Stimulated activated CD8-positive, alpha-beta memory T cell treated with anti-CD3 and anti-CD28 coated beads, Interleukin-4, amount 100 ng/mL, for 48 hours (primary cell): Measurements from ENCODE around the gene PLA2G3.
"Not testable (repeated sequence)": the region's sequence is repeated elsewhere in the genome, so short reads cannot be mapped to it uniquely, and the experiment has no call there.

Source experiments
- DNase-seq: peaks from one replicate; pipeline ENCODE4 v3.0.0-alpha.2; 2020

PLA2G3 gene, protein sequence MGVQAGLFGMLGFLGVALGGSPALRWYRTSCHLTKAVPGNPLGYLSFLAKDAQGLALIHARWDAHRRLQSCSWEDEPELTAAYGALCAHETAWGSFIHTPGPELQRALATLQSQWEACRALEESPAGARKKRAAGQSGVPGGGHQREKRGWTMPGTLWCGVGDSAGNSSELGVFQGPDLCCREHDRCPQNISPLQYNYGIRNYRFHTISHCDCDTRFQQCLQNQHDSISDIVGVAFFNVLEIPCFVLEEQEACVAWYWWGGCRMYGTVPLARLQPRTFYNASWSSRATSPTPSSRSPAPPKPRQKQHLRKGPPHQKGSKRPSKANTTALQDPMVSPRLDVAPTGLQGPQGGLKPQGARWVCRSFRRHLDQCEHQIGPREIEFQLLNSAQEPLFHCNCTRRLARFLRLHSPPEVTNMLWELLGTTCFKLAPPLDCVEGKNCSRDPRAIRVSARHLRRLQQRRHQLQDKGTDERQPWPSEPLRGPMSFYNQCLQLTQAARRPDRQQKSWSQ

DNA sequence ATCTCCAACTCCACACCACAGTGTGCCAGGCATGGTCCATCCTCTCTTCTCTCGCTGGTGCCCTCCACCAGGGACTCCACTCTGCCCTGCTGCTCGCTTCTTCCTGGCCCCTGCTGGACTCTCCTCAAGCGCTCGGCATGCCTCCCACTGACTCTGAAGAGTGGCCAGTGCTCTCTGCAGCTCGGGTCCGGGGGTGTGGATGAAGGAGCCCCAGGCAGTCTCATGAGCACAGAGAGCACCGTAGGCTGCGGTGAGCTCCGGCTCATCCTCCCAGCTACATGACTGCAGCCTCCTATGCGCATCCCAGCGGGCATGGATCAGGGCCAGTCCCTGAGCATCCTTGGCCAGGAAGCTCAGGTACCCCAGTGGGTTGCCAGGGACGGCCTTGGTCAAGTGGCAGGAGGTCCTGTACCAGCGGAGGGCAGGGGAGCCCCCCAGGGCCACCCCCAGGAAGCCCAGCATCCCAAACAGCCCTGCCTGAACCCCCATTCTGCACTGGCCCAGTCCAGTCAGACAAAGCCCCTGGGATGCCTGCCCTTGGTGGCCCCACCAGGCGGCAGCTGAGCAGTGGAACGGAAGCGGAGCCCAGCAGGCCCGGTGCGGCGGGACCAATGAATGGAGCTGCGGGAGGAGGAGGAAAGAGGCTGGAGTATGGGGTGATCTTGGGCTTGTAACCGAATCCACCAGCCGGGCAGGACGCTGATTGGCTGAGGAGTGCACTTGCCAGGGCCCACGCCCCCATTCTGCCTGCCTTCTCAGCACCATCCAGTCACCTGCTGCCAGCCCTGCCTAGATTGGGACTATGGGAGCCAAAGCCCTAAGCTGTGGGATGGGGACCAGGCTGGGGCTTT, at the start of gene PLA2G3:
PLA2G3 (minus strand) TSS at position 643 of the 851 bp plus-strand sequence; CDS start at position 489, 154 bp downstream.
- DNase-seq: no peak

DNA sequence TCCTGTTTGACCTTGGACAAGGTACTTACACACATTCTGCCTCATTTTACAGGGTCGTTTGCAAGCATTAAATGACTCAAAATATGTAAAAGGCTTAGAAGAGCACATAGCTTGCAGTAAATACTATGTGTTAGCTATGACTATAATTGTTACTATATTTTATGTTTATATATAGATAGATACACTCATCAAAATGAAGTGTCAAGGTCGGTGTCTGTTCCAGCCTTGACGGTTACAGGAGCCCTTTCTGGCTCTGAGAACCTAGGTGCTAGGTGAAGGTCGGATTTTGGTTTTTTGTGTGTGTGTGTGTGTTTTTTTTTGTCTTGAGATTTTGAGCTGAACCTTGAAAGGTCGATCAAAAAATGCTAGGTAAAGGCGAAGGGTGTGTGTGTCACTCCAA, 47.3 kb upstream of the PLA2G3 start:
- DNase-seq: no peak

DNA sequence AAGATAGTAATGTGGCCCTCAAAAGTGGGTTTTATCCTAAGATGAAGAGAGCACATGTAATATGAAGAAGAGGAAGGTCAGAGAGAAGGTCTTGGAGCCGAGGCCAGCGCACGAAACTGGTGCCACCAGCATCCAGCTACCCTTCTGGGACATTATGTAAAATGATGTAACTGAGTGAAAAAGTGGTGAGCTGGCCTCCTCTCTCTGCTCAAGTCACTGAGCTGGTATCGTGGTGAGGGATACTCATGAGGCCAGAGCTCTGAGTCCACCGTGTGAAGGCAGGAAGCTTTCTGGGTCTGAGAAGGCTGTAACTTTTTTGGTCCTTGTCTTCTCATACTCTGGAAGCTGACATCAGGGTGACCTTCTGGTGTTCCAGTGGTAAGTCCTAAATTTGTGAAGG, 44.7 kb upstream of the PLA2G3 start:
- no peak for DNase-seq

DNA sequence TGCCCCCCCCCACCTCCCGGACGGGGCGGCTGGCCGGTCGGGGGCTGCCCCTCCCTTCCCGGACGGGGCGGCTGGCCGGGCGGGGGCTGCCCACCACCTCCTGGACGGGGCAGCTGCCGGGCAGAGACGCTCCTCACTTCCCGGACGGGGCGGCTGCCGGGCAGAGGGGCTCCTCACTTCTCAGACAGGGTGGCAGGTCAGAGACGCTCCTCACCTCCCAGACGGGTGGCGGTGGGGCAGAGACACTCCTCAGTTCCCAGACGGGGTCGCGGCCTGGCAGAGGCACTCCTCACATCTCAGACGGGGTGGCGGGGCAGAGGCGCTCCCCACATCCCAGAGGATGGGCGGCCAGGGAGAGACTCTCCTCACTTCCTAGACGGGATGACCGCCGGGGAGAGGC, 43.7 kb upstream of the PLA2G3 start:
- no peak for DNase-seq

DNA sequence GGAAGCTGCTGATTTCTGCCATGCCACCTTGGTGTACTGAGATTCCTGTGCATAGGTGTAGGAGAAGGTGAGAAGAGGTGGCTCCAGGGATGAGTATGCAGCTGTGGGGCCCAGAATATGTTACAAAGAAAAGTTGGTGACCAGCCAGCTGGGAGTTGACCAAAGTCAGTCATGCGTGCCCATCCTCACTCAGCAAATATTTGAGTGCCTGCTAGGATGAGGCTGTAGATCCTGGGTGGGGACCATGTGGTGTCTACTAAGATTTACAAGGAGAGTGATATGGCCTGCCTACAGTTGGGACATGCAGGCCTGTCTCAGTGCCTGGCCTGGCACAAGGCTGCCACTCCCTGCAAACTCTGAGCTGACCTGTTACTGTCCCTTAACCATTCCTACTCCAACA, 39.0 kb upstream of the PLA2G3 start:
- DNase-seq: no peak

DNA sequence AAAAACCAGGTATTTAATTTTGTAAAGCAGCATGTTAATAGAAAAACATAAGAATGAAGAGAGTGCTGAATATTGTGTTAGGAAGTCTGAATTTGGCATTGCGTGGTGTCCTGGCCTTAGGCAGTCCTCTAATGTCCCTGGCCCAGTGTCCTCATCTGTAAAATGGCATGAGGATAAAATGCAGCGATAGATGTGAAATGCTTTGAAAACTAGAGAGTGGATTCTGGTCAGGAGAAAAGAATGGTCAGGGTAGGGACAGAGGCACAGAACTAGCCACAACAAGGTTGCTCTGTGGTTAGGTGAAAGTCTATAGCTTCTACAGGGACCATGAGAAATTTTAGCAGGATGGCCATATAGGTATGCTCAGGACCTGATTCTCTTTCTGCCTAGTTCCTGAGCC, 38.6 kb upstream of the PLA2G3 start:
- DNase-seq: no peak

DNA sequence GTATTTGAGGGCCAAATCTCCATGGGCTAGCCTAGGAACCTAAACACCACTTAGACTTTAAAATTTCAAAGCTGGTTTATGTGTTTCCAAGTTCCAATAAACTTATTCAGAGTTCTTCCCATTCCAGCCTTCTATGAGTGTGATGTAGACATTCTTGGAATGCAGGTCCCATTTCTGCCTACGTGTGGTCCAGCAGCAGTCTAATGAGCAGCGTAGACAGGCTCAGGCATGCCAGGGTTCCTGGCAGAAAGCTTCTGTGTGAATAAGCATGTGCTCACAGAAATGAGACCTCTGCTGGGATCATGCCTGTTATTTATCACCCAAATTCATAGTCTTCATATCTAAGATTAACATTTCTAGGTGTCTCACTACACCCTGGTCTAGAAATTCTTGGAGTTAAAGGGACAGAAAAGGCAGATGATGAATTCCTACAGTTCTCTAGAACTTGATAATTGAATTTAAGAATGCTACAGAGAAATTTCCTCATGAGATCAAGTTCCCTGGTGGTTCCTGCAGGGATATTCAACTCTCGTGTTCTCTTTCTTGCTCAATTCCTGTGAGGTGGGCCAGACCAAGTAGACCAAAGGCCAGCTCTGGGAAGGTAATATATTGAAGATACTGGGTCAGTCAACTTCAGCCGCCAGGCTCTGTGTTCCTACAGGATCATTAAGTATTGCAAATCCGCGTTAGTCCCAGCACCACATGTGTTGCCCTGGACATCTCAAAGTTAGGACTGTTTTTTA, 37.3 kb upstream of the PLA2G3 start:
- DNase-seq: no peak

DNA sequence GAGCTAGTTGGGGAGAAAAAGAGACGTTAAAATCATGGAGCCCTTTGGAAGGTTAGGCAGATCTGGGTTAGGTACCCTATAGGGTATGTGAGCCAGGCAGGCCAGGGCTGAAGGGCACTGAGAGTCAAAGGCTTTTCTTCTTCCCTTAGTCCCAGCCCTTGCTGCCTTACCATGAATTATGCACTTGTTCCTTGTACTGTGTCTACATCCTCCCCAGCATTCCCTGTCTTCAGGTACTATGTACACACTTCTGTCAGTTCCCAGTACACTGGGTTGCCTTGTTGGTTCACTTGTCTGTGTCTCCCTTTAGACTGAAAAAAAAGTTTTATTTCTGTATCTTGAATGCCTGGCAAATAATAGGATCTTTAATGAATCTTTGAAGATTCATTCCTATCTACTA, 36.6 kb upstream of the PLA2G3 start:
- DNase-seq: no peak

DNA sequence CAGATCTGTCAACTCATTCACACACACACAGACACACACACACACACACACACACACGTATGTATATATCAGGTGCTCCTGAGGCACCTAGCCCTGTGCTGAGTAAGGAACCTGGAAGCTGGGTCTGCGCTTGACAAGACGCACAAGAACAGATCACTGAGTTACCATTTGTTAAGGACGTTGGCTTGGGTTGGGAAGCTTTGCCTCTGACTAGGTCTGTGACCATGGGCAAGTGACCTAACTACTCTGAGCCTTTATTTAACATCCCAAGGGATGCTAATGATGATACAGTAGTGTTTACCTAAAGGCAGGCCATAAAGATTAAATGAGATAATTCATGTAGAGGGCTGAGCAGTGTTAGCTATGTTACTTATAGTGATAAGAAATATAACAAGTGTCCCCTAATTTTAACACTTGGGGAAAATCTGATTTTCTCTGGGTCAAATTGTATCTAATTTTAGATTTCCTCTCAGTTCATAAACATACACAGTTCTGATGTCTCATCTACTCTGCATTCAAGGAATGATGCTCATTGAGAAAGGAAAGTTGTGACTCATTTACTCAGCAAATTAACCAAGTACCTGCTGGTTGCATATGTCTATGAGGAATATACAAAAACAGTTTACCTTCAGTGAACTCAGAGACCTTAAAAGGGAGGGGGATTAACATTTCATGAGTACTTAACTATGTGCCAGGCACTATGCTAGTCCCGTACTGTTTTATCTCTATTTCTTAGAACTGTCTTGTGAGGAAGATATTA, 33.3 kb upstream of the PLA2G3 start:
- DNase-seq: no peak

DNA sequence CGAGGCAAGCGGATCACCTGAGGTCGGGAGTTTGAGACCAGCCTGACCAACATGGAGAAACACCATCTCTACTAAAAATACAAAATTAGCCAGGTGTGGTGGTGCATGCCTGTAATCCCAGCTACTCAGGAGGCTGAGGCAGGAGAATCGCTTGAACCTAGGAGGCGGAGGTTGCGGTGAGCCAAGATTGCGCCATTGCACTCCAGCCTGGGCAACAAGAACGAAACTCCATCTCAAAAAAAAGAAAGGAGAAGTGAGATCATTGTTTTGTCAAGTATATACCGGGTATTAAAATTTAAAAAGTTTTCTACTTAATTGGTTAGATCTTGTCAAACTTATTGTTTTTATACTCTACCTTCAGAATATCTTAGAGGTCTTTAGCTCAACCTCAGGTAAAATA, 31.4 kb upstream of the PLA2G3 start:
- DNase-seq: not testable (repeated sequence)

DNA sequence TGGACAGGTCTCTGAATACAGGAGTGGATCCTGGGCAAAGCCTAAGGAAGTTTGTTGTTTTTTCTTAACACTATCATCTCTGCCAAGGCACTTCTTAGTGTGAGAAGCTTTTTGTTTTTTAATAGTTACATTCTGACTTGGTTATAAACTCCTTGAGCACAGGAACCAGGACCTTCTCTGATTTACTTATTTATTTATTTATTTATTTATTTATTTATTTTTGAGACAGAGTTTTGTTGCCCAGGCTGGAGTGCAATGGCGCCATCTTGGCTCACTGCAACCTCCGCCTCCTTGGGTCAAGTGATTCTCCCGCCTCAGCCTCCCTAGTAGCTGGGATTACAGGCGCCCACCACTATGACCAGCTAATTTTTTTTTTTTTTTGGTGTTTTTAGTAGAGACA, 30.7 kb upstream of the PLA2G3 start:
- no peak for DNase-seq

DNA sequence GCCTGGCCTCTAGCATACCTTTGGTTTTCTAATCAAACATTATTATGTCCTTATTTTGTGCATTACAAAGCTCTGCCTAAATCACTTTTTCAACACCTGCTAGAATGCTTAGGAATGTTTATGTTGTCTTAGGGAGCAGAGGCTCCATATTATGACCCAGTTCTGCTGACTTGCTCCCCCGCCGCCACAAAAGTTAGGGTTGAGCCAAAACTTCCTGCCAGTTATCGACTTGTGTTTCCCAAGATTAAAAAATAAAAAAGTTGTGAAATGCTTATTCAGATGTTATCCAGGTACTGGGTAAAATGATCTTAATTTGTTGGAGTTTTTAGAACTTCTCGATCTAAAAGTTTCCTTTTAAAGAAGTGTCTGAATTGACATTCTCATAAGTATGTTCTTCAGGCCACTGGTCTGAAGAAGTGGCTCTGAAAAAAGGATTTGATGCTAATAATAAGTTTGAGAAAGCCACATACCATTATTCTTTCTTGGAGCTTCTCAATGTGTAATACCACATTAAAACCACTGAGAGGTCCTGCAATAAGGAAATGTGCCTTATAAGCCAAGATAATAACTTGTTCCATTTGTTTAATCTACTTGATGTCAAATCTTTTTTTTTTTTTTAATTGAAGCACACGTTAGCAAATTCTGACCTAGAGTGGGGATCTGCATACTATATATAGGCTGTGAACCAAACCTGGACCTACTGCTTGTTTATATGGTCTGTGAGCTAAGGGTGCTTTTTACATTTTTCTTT, 21.9 kb upstream of the PLA2G3 start:
- no peak for DNase-seq

DNA sequence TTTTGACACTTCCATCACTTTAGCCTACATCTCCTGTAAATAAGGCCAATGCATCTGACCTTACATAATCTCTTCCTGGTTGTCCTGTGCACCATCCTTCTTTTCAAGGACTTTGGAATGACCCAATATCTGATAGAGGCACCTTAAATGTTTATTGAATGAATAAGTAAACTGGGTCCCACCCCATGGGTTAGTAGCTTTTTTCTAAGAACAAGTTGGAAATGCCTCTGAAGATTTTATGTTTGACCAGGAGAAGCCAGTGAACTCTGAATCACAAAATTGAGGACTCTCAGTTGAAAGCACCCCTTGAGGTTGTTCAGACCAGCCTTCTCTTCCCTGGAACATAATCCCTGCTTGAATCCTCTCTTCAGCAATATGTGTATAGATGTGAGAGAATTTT, 21.1 kb upstream of the PLA2G3 start:
- DNase-seq: no peak

DNA sequence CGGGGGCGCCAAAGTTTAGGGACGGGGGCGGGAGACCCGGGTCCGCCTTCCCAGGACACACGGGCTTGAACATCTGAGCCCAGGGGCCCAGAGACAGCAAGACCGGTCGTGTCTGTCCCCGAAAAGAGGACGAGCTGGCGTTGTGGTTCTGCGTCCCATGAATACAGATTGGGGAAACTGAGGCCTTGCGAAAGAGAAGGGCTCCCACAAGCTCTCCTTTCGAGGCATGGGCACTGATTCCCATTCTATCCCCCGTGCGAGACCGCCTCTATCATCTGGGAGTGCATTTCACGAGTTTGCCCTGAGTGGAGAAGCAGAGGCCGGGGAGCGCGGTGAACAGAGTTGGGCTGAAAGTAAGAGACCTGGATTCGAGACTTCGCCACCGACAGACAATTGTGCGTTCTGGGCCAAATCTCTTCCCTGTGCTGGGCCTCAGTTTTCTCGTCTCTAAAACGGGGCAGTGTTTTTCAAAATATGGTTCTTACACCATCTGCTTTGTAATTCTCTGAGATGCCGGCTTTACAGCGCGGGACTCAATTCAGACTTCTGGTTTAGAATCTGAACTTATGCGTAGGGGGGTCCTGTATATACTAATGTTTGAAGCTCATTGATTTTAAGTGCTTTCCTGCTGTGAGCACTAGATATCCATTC, 20.1 kb upstream of the PLA2G3 start:
- peak; percentile 42 for DNase-seq

DNA sequence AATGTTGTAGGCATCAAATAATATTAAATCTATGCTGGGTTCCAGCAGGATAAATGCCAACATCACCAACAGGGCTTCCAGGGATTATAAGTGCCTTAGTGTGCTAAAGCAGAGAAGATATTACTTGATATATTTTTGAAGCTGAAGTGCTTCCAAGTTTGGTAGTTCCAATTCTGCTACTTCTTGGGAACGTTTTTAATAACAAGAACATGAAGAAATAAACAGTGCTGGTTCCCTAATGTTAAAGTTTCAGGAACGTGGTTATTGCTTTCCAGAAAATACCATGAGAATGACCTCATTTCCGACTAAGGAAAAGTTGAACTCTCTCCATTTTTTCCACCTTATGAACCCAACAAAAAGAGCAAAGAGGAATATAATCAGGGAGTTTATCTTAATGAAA, 15.1 kb upstream of the PLA2G3 start:
- DNase-seq: no peak

DNA sequence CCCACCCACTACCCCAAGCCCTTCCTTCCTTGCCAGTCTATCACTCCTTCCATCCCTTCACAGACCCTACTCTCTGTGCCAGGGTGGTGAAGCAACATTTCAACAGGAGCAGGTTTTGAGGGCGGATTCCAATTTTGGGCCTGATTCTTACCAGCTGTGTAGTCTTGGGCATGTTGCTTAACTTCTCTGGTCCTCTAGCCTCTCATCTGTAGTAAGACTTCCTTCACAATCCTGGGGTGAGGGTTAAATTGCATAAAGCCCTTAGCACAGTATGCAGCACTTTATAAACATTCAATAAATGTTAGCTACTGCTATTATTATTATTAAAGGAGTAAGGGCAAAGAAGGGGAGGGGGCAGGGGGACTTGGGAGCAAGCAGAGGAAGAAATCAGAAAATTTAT, 14.7 kb upstream of the PLA2G3 start:
- DNase-seq: no peak

DNA sequence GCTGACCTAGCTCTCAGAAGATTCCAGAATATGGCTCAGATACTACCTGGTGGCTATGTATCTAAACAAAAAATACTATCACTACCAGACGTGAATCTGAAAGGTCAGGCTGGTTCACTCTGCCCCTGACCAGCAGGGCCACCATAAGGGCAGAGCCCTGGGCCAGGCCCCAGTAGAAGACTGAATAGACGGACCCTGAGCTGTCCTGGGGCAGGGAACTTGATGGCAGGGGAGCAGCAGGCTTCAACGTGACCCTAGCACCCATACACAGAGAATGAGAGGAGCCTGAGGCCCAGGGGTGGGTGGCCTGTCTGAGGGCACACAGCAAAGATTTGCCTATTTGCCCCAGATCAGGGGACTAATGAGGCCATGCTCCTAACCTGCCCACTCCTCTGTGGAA, 13.0 kb upstream of the PLA2G3 start:
- DNase-seq: no peak

DNA sequence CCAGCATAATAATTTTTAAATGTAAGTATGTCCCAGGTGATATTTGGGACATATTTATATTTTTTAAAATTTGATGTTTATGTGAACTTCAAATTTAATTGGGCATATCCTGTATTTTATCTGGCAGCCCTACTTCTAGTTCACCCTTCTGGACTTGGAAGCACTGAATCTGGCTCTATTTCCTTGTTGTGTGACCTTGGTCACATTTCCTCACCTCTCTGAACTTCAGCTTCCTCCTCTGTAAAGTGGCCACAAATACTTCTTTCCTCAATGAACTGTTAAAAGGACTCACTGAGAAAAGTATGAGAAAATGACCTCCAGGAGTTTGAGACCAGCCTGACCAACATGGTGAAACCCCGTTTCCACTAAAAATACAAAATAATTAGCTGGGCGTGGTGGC, 11.6 kb upstream of the PLA2G3 start:
- no peak for DNase-seq

DNA sequence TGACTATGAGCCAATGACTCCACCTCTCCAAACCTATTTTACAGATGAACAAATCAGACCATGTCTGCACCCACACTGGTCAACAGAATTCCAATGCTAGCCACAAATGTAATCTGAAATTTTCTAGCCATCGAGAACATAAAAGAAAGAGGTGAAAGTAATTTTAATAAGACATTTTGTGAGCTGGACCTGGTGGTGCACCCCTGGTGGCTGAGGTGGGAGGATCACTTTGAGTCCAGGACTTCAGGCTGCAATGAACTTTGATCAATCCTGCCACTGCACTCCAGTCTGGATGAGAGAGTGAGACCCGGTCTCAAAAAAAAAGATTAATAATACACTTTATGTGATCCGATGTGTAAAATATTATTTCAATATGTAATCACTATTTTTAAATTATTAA, 10.3 kb upstream of the PLA2G3 start:
- no peak for DNase-seq

DNA sequence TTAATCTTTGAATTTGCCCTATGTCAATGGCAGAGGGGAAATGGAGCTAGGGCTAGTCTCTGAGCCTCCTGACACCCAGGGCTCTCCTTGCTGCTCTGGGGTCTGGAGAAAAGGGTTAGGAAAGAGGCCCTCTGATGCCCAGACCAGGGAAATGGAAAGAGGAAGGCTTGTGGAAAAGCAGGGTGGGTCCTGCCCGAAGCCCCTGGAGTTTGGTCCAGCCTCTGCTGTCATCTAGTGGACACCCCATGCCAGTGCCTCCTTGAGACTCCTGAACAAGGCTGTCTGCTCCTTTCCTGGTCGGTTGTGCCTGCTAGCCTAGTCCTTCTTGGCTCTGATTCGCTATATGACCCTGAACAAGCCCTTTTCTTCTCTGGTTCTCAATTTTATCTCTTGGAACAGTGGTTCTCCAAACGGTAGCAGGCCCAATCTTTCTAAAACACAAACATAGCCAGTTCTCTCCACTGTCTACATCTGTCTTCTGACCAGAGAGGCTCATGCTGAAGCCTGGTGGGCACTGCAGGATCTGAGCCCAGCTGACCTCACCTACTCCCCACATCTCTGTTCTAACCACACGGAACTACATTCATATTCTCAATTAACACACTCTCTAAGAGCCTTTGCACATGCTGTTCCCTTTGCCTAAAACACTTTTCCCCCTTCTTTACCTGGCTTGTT, 8.8 kb upstream of the PLA2G3 start:
- peak; percentile 57 for DNase-seq

DNA sequence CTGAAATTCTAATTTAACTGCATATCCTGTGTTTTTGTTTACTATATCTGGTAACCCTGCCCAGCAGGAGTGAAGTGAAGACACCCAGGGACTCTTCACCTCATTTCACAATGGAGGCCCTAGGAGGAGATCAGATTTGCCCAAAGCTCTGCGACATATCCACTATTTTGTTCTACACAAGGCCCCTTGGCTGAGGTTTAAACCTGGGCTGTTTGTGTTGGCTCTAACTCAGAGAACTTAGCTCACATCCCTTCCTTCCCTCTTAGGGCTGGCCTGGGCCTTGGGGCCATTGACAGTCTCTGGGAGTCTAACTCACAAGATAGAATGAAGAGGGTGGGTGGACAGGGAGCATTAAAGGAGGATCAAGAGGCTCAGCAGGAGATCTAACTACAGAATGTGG, 8.2 kb upstream of the PLA2G3 start:
- DNase-seq: no peak
